GM06990 (cell line): ENCODE results near the gene VEGFA.

ENCODE experiments used
- DNase-seq: peaks from one replicate; pipeline ENCODE4 v3.0.0-alpha.2; 2011; ENCODE audit not compliant: insufficient read length; ENCODE audit errors: extremely low read depth
- H3K27me3 ChIP-seq: replicated peaks from 2 replicates; pipeline ENCODE4 v1.6.0; 2011; ENCODE audit warnings: low read length; ENCODE audit not compliant: control insufficient read depth, insufficient read depth
- H3K36me3 ChIP-seq: 2 replicates; pipeline ENCODE4 v1.5.1; 2011; ENCODE audit warnings: low read length; ENCODE audit not compliant: control insufficient read depth, insufficient read depth
- H3K4me3 ChIP-seq: replicated peaks from 2 replicates; pipeline ENCODE4 v1.5.1; 2011; ENCODE audit warnings: low read depth, mild to moderate bottlenecking, control low read depth, low read length
- TF ChIP-seq, protein P1 (sequence below): IDR thresholded peaks from 2 replicates; pipeline ENCODE4 v1.5.1; 2011; ENCODE audit warnings: low read length, control low read depth, mild to moderate bottlenecking, inconsistent platforms; ENCODE audit not compliant: insufficient read depth, poor library complexity, severe bottlenecking

VEGFA gene

GRCh38 chr6:43747784-43748183 lies 22.2 kb upstream of the VEGFA start:
- TF ChIP-seq, protein P1, sequence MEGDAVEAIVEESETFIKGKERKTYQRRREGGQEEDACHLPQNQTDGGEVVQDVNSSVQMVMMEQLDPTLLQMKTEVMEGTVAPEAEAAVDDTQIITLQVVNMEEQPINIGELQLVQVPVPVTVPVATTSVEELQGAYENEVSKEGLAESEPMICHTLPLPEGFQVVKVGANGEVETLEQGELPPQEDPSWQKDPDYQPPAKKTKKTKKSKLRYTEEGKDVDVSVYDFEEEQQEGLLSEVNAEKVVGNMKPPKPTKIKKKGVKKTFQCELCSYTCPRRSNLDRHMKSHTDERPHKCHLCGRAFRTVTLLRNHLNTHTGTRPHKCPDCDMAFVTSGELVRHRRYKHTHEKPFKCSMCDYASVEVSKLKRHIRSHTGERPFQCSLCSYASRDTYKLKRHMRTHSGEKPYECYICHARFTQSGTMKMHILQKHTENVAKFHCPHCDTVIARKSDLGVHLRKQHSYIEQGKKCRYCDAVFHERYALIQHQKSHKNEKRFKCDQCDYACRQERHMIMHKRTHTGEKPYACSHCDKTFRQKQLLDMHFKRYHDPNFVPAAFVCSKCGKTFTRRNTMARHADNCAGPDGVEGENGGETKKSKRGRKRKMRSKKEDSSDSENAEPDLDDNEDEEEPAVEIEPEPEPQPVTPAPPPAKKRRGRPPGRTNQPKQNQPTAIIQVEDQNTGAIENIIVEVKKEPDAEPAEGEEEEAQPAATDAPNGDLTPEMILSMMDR, result no peak
- Histone ChIP-seq H3K27me3 (no peaks in the 10 kb centered on the region), H3K4me3 (no peak overlapping the region), H3K36me3 (no peaks in the 10 kb centered on the region)
- no peak for DNase-seq

DNA sequence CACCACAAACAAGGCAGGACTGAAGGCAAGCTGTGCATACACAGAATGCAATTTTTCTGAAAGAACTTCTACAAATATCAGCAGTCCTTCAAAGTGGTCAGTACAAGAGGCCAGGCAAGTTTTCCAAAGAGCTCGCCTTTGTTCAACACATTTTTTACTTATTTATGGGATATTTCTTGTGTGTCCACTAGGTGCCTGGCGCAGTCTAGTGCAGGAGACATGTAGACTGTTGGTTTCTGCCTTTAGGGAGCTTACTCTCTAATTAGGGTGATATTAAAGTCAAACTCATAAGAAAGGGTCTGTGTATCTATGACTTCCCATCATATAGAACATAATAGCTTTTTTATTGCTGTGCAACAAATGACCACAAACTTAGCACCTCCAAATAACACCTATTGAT lies 21.2 kb upstream of the VEGFA start:
- Histone ChIP-seq H3K4me3 (no peak overlapping the region), H3K36me3 (no peaks in the 10 kb centered on the region), H3K27me3 (no peaks in the 10 kb centered on the region)
- TF ChIP-seq, protein P1, result no peak
- no peak for DNase-seq

GRCh38 chr6:43749461-43749860 lies 20.6 kb upstream of the VEGFA start:
- Histone ChIP-seq H3K4me3 (no peak overlapping the region), H3K36me3 (no peaks in the 10 kb centered on the region), H3K27me3 (no peaks in the 10 kb centered on the region)
- TF ChIP-seq, protein P1, result no peak
- no peak for DNase-seq

- DNase-seq, result no peak
- TF ChIP-seq, protein P1, result no peak
- H3K27me3 ChIP-seq, result no peaks in the 10 kb centered on the region
- no peaks in the 10 kb centered on the region for H3K36me3 ChIP-seq
- H3K4me3 ChIP-seq, result no peak overlapping the region
Measured at GRCh38 chr6:43750622-43751021, 19.4 kb upstream of the VEGFA start.

DNA sequence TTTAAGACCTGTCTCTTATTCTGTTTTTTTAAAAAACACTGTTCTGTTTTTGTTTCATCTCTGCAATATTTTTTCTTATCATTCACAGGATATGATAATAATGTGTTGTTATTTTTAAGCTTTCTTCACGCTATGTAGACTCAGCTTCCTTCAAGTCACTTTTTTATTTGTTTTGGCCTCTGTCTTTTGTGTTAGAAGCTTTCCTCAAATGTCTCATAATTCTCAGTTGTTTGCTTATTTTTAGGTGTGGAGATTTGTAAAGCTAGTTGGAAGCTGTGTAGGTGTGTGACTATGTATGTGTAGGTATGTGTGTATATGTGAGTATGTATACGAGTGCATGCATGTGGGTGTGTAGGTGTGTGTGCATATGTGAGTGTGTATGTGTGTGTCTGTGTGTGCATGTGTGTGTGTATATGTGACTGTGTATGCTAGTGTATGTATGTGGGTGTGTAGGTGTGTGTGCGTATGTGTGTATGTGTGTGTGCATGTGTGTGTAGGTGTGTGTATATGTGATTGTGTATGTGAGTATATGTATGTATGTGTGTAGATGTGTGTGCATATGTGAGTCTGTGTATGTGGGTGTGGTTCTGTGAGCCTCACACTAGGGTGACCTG lies 16.3 kb upstream of the VEGFA start:
- H3K4me3 ChIP-seq, result no peak overlapping the region
- H3K36me3 ChIP-seq, result no peaks in the 10 kb centered on the region
- no peaks in the 10 kb centered on the region for H3K27me3 ChIP-seq

More for the DNA sequence above, 16.3 kb upstream of the VEGFA start:
- TF ChIP-seq, protein P1, result no peak
- DNase-seq, result no peak
